Body of pancreas (tissue), 4 donors: Measurements from ENCODE around the gene C1QTNF8.

Experiments
- POLR2A ChIP-seq, 3 donors: fragments of 450-650 bp; IDR thresholded peaks; one replicate each; pipeline ENCODE4 v1.6.1; 2016; ENCODE audit warnings: antibody characterized with exemption in 3 of 3, mild to moderate bottlenecking in 2 of 3
- TF ChIP-seq, protein P1 (sequence below), 7 experiments: fragments of 450-650 bp in 4 of 7; fragments of 200-600 bp in 3 of 7; sonication (generic) in 3 of 7; IDR thresholded peaks; one replicate each; pipeline ENCODE4 v1.5.1; 2016 to 2019; ENCODE audit warnings: antibody characterized with exemption in 7 of 7

DNA sequence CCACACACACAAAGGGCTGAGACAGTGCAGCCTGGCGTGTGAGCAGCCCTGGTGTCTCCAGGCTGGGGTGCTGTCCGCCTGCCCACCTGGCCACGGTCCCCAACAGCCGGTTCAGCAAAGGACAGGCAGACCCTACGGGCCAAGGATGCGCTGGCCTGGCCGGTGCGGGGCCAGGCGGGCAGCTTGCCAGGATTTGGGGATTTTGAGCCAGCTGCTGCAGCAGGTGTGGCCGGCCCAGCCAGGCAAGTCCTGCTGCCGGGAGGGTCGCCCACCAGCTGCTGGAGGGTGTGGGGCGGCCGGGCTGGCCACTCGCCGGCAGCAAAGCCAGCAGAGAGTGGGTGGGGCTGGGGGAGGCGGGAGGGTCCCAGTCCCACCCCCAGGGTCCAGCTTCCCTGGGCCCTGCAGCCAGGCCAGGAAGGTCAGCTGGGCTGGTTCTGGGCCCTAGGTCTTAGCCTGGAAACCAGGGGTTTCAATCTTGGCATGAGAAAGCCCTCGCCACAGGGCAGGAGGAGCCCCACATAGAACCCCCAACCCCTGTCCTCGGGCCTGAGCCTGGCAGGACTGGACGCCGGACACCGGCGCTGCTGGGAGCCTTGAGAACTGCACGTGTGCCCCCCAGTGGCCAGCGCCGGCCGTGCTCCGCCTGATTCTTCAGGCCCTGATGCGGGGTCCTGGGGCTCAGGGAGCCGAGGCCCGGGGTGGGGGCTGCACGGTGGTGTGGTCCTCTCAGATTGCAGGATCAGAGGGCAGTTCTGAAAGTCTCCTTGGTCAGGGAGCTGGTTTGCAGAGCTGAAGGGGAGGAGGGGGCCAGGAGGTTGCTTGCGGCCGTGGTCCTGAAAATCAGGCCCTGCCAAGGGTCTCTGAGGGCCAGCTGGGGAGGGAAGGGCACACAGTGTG is 41.1 kb downstream of the C1QTNF8 start:
- TF ChIP-seq, protein P1, sequence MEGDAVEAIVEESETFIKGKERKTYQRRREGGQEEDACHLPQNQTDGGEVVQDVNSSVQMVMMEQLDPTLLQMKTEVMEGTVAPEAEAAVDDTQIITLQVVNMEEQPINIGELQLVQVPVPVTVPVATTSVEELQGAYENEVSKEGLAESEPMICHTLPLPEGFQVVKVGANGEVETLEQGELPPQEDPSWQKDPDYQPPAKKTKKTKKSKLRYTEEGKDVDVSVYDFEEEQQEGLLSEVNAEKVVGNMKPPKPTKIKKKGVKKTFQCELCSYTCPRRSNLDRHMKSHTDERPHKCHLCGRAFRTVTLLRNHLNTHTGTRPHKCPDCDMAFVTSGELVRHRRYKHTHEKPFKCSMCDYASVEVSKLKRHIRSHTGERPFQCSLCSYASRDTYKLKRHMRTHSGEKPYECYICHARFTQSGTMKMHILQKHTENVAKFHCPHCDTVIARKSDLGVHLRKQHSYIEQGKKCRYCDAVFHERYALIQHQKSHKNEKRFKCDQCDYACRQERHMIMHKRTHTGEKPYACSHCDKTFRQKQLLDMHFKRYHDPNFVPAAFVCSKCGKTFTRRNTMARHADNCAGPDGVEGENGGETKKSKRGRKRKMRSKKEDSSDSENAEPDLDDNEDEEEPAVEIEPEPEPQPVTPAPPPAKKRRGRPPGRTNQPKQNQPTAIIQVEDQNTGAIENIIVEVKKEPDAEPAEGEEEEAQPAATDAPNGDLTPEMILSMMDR (IDR thresholded peaks at IDR 0.05) = peak; percentile 74 to 86 (median 82)
- TF ChIP-seq POLR2A (IDR thresholded peaks at IDR 0.05) = no peak
